Muscle layer of duodenum (tissue), 2 donors: ENCODE results near the gene MAPT.

Experiments used
- H3K27ac ChIP-seq: one replicate; pipeline ENCODE4 v1.7.0; 2013; ENCODE audit warnings: mild to moderate bottlenecking, low read length
- H3K27me3 ChIP-seq: one replicate; pipeline ENCODE4 v1.7.0; 2013; ENCODE audit warnings: low read depth, mild to moderate bottlenecking, control low read depth, low read length
- H3K36me3 ChIP-seq, 2 donors: one replicate each; pipeline ENCODE4 v1.7.0; 2013; ENCODE audit warnings: low read length in 2 of 2, control low read depth in 1 of 2, mild to moderate bottlenecking in 1 of 2; ENCODE audit not compliant: insufficient read depth in 2 of 2, control insufficient read depth in 1 of 2
- H3K4me1 ChIP-seq, 2 donors: one replicate each; pipeline ENCODE4 v1.7.0; 2013; ENCODE audit warnings: low read length in 2 of 2, mild to moderate bottlenecking in 2 of 2, control low read depth in 1 of 2, moderate library complexity in 1 of 2; ENCODE audit not compliant: insufficient read depth in 2 of 2, control insufficient read depth in 1 of 2
- H3K4me3 ChIP-seq, 2 donors: one replicate each; pipeline ENCODE4 v1.7.0; 2013; ENCODE audit warnings: low read length in 2 of 2, low read depth in 1 of 2, mild to moderate bottlenecking in 1 of 2
- H3K9me3 ChIP-seq, 2 donors: one replicate each; pipeline ENCODE4 v1.7.0; 2013; ENCODE audit warnings: low read length in 2 of 2, control low read depth in 1 of 2, mild to moderate bottlenecking in 1 of 2; ENCODE audit not compliant: control insufficient read depth in 1 of 2
- donor health status: healthy.

MAPT gene

DNA sequence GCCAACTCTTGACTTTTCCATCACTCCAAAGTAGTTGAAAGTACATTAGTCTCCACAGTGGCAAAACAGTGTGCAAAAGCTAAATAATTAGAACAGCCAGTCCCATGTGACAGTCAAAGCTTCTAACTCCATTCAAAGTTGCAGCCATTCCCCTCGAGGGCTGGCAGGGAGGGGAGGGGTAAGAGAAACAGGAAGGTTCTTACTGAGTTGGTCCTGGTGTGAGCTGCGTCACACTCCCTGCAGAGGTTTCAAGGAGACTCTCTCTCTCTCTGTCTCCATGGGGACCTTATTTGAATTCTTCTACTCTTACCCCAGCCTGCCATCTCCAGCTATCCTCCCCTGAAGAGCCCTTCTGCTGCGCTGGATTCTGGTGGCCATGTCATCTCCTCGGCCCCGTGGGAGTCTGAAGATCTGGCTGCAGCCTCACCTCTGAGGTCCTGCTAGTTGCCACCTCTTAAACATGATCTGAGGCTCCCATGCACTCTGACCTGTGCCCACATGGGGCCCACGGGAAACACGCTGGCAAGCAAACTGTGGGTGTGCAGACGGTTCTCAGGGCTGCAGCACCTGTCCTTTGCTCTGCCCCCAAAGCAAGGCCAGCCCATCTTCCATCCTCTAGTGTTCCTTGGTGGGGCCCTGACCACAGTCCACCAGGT is 81.4 kb downstream of the MAPT start:
- Histone ChIP-seq H3K9me3 (no peaks in the 10 kb centered on the region), H3K36me3 (no peaks in the 10 kb centered on the region), H3K27me3 (no peaks in the 10 kb centered on the region), H3K4me1 (no peaks in the 10 kb centered on the region), H3K27ac (no peak overlapping the region), H3K4me3 (no peak overlapping the region)

DNA sequence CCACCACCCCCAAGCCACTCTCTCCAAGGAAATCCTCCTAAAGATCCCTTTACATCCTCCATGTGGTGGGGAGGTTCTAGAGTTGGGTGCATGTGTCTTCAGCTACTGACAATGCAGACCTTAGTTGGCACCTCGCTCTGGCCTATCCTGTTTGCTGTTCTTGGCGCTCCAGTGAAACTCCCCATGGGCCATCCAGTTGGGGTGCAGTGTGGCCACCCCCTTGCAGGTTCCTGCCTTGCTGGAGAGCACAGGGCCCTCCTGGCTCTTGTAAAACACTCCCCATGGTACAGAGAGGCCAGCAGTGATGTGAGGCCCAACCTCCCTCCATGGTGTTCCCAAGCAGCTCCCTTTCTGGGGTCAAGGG is 82.0 kb downstream of the MAPT start:
- Histone ChIP-seq H3K9me3 (no peaks in the 10 kb centered on the region), H3K4me3 (no peak overlapping the region), H3K27me3 (no peaks in the 10 kb centered on the region), H3K27ac (no peak overlapping the region), H3K4me1 (no peaks in the 10 kb centered on the region), H3K36me3 (no peaks in the 10 kb centered on the region)

- Histone ChIP-seq H3K9me3 (no peaks in the 10 kb centered on the region), H3K4me1 (no peaks in the 10 kb centered on the region), H3K36me3 (no peaks in the 10 kb centered on the region), H3K27ac (no peak overlapping the region), H3K27me3 (no peaks in the 10 kb centered on the region), H3K4me3 (no peak overlapping the region)
Measured at GRCh38 chr17:45976755-45977505, 82.6 kb downstream of the MAPT start.

DNA sequence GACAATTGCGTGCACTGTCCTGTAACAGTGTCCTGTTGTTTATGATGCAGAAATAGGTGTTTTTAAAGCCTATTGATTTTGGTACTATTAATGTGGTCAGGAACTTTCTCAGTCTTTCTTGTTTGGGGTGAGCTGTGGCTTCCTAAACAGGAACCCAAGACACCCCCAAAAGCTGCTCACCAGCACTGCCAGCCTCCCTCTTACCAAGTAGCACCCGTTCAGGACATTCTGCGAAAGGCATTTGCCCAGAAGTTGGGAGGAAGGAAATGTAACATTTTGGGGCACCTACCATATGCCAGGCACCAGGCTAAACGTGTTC is 83.1 kb downstream of the MAPT start:
- no peak overlapping the region for H3K4me3 ChIP-seq
- H3K9me3 ChIP-seq = no peaks in the 10 kb centered on the region
- no peaks in the 10 kb centered on the region for H3K36me3 ChIP-seq
- H3K27me3 ChIP-seq = no peaks in the 10 kb centered on the region
- no peak overlapping the region for H3K27ac ChIP-seq
- no peaks in the 10 kb centered on the region for H3K4me1 ChIP-seq

DNA sequence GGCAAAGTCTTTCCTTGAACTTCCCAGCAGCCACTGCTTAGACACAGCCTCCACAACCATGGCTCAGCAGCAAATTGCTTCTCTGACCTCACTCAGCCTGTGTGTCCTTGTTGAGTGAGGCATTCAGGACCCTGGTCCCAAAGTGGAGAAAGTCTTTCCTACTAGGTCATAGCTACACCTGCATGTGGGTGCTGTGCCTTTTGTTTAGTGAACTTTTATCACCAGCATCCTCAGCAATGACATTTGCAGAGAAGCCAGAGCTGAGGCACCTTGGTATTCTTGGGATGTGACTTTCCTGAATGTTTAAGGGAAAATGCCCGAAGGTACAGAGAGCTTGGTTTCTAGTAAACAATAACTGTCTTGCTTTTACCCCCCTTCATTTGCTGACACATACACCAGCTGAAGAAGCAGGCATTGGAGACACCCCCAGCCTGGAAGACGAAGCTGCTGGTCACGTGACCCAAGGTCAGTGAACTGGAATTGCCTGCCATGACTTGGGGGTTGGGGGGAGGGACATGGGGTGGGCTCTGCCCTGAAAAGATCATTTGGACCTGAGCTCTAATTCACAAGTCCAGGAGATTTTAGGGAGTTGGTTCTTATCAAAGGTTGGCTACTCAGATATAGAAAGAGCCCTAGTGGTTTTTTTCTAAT is 83.7 kb downstream of the MAPT start:
- H3K36me3 ChIP-seq = no peaks in the 10 kb centered on the region
- no peak overlapping the region for H3K27ac ChIP-seq
- no peak overlapping the region for H3K4me3 ChIP-seq
- H3K27me3 ChIP-seq = no peaks in the 10 kb centered on the region
- H3K9me3 ChIP-seq = no peaks in the 10 kb centered on the region
- H3K4me1 ChIP-seq = no peaks in the 10 kb centered on the region

- Histone ChIP-seq H3K27ac (no peak overlapping the region), H3K36me3 (no peaks in the 10 kb centered on the region), H3K4me1 (no peaks in the 10 kb centered on the region), H3K9me3 (no peaks in the 10 kb centered on the region), H3K27me3 (no peaks in the 10 kb centered on the region), H3K4me3 (no peak overlapping the region)
Measured at GRCh38 chr17:45979137-45979536, 84.8 kb downstream of the MAPT start.

- Histone ChIP-seq H3K27ac (no peak overlapping the region), H3K4me3 (no peak overlapping the region), H3K4me1 (no peaks in the 10 kb centered on the region), H3K9me3 (no peaks in the 10 kb centered on the region), H3K36me3 (no peaks in the 10 kb centered on the region), H3K27me3 (no peaks in the 10 kb centered on the region)
Measured at GRCh38 chr17:45980855-45981254, 86.5 kb downstream of the MAPT start.

GRCh38 chr17:45981306-45981705 is 87.0 kb downstream of the MAPT start:
- Histone ChIP-seq H3K4me3 (no peak overlapping the region), H3K4me1 (no peaks in the 10 kb centered on the region), H3K9me3 (no peaks in the 10 kb centered on the region), H3K27me3 (no peaks in the 10 kb centered on the region), H3K27ac (no peak overlapping the region), H3K36me3 (no peaks in the 10 kb centered on the region)

DNA sequence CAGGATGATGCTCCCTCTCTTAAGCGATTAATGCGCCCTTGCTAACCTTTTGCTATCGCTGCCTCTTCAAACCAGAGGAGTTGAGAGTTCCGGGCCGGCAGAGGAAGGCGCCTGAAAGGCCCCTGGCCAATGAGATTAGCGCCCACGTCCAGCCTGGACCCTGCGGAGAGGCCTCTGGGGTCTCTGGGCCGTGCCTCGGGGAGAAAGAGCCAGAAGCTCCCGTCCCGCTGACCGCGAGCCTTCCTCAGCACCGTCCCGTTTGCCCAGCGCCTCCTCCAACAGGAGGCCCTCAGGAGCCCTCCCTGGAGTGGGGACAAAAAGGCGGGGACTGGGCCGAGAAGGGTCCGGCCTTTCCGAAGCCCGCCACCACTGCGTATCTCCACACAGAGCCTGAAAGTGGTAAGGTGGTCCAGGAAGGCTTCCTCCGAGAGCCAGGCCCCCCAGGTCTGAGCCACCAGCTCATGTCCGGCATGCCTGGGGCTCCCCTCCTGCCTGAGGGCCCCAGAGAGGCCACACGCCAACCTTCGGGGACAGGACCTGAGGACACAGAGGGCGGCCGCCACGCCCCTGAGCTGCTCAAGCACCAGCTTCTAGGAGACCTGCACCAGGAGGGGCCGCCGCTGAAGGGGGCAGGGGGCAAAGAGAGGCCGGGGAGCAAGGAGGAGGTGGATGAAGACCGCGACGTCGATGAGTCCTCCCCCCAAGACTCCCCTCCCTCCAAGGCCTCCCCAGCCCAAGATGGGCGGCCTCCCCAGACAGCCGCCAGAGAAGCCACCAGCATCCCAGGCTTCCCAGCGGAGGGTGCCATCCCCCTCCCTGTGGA is 88.6 kb downstream of the MAPT start:
- Histone ChIP-seq H3K9me3 (no peaks in the 10 kb centered on the region), H3K36me3 (no peaks in the 10 kb centered on the region), H3K27ac (no peak overlapping the region), H3K4me1 (no peaks in the 10 kb centered on the region), H3K27me3 (no peaks in the 10 kb centered on the region), H3K4me3 (no peak overlapping the region)

- no peaks in the 10 kb centered on the region for H3K4me1 ChIP-seq
- no peak overlapping the region for H3K27ac ChIP-seq
- no peak overlapping the region for H3K4me3 ChIP-seq
- H3K9me3 ChIP-seq = no peaks in the 10 kb centered on the region
- no peaks in the 10 kb centered on the region for H3K27me3 ChIP-seq
- H3K36me3 ChIP-seq = no peaks in the 10 kb centered on the region
Measured at GRCh38 chr17:45983614-45984310, 89.4 kb downstream of the MAPT start.

DNA sequence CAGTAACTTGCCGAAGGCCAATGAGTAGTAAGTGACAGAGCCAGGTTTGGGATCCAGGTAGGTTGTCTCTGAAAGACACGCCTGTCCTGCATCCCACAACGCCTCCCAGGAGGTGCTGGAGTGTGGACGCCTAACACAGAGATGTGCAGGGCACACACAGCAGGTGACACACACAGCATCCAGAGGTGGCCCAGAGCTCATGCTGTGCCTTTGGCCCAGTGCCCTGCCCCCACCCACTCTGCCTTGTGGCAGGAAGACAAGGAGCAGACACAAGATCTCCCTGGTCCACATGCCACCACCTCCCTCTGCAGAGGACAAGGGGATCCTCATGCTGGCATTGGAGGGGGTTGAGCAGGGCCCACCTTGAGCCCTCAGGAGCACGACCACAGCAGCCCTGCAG is 90.0 kb downstream of the MAPT start:
- Histone ChIP-seq H3K27me3 (no peaks in the 10 kb centered on the region), H3K4me3 (no peak overlapping the region), H3K27ac (no peak overlapping the region), H3K9me3 (no peaks in the 10 kb centered on the region), H3K4me1 (no peaks in the 10 kb centered on the region), H3K36me3 (no peaks in the 10 kb centered on the region)
